Astrocyte of the spinal cord (primary cell): ENCODE results near the gene TEX51.
A peak's percentile ranks its signal among the peaks of the same experiment; 100 is the strongest.

Experiments used
- DNase-seq: peaks from one replicate; pipeline ENCODE4 v3.0.0; 2011; ENCODE audit warnings: low read depth, low spot score
- H3K4me3 ChIP-seq: 2 replicates; pipeline ENCODE4 v1.5.1; 2011; ENCODE audit warnings: low read depth, mild to moderate bottlenecking, low read length, moderate library complexity
- in situ Hi-C: cut with HindIII; loops from 2 replicates; pipeline ENCODE4 v1.10.0; 2017; ENCODE audit warnings: low sequenced_read_pairs
- TF ChIP-seq, protein P1 (sequence below): IDR thresholded peaks from 2 replicates; pipeline ENCODE4 v1.5.1; 2012; ENCODE audit warnings: low read depth, mild to moderate bottlenecking, low read length, inconsistent platforms

TEX51 gene

GRCh38 chr2:126886211-126886915, 12.3 kb upstream of the TEX51 start:
- peak; percentile 12 for DNase-seq
- H3K4me3 ChIP-seq, result peak overlapping the region; percentile 17
- in situ Hi-C loops, result no loop called here
- TF ChIP-seq, protein P1, sequence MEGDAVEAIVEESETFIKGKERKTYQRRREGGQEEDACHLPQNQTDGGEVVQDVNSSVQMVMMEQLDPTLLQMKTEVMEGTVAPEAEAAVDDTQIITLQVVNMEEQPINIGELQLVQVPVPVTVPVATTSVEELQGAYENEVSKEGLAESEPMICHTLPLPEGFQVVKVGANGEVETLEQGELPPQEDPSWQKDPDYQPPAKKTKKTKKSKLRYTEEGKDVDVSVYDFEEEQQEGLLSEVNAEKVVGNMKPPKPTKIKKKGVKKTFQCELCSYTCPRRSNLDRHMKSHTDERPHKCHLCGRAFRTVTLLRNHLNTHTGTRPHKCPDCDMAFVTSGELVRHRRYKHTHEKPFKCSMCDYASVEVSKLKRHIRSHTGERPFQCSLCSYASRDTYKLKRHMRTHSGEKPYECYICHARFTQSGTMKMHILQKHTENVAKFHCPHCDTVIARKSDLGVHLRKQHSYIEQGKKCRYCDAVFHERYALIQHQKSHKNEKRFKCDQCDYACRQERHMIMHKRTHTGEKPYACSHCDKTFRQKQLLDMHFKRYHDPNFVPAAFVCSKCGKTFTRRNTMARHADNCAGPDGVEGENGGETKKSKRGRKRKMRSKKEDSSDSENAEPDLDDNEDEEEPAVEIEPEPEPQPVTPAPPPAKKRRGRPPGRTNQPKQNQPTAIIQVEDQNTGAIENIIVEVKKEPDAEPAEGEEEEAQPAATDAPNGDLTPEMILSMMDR, result peak; percentile 58

- TF ChIP-seq, protein P1, result no peak
- in situ Hi-C loops, result no loop called here
- no peak for DNase-seq
- H3K4me3 ChIP-seq, result no peak overlapping the region
These were observed 11.8 kb upstream of the TEX51 start for GRCh38 chr2:126886916-126887280.

DNA sequence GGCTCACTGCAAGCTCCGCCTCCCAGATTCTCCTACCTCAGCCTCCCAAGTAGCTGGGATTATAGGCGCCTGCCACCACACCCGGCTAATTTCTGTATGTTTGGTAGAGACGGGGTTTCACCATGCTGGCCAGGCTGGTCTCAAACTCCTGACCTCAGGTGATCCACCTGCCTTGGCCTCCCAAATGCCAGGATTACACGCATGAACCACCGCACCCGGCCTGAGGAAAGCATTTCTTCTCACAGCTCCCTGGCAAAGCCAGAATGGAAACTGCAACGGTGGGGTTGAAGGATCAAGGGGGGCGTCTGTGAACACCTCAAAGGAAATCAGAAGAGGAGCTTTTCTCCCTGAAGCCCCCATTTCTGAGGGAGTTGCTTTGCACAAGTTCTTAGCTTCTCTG, 11.2 kb upstream of the TEX51 start:
- in situ Hi-C loops, result no loop called here
- no peak overlapping the region for H3K4me3 ChIP-seq
- TF ChIP-seq, protein P1, result no peak
- no peak for DNase-seq

GRCh38 chr2:126888046-126888445, 10.6 kb upstream of the TEX51 start:
- no peak overlapping the region for H3K4me3 ChIP-seq
- DNase-seq, result no peak
- in situ Hi-C loops, result no loop called here
- TF ChIP-seq, protein P1, result no peak

DNA sequence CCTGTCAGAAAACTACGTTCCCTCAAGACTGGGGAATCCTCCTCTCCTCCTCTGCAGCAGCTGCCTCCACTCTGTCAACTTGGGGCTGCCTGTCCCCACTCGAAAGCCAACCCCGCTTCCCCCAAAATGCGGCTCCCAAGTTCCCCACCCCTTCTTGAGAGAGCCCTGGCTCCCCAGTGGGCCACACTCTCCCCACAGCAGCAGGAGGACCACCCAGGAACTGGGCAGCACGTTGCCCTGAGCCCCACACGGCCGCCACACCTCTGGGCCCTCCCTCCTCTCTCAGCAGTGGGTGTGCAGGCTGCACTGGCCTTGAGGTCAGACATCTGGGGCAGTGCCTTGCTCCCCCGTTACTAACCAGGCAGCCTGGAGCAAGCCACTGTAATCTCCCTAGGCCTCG, 9.6 kb upstream of the TEX51 start:
- H3K4me3 ChIP-seq, result no peak overlapping the region
- no peak for DNase-seq
- TF ChIP-seq, protein P1, result no peak
- in situ Hi-C loops, result no loop called here

- no peak overlapping the region for H3K4me3 ChIP-seq
- TF ChIP-seq, protein P1, result no peak
- DNase-seq, result no peak
- in situ Hi-C loops, result no loop called here
These were observed 9.1 kb upstream of the TEX51 start for GRCh38 chr2:126889496-126890135.
